Upper lobe of right lung (tissue), 1 donor: ENCODE measurements around the gene ARID3A. TPM values are rescaled to one million over a fixed set of nuclear protein-coding genes. Genes with fewer than 3 reads are reported as not detected.

ENCODE experiments used
- ATAC-seq: fragments of 200-7000 bp; cut with Tn5 transposase; one replicate; pipeline ENCODE4 v1.9.1; 2020; ENCODE audit warnings: mild to moderate bottlenecking, moderate library complexity
- DNase-seq: peaks from one replicate; pipeline ENCODE4 v3.0.0-alpha.2; 2020
- H3K27ac ChIP-seq: fragments of 200-600 bp; one replicate; pipeline ENCODE4 v1.8.0; 2022
- H3K27me3 ChIP-seq: fragments of 200-600 bp; one replicate; pipeline ENCODE4 v1.8.0; 2022; ENCODE audit warnings: mild to moderate bottlenecking
- H3K36me3 ChIP-seq: fragments of 200-600 bp; one replicate; pipeline ENCODE4 v1.8.0; 2022
- H3K4me1 ChIP-seq: fragments of 200-600 bp; one replicate; pipeline ENCODE4 v1.8.0; 2022
- H3K4me3 ChIP-seq: fragments of 200-600 bp; one replicate; pipeline ENCODE4 v1.8.0; 2022; ENCODE audit warnings: mild to moderate bottlenecking
- H3K9me3 ChIP-seq: fragments of 200-600 bp; one replicate; pipeline ENCODE4 v1.8.0; 2022
- CTCF ChIP-seq: fragments of 200-600 bp; IDR thresholded peaks from one replicate; pipeline ENCODE4 v1.8.0; 2022; ENCODE audit warnings: antibody characterized with exemption
- intact Hi-C: fragments of 100-400 bp; cut with DNase I; formaldehyde crosslinking; loops from one replicate; pipeline ENCODE4 v1.11.0; 2022
- total RNA-seq: library from RNA; stranded (reverse); fragmentation: NEBNext Ultra II Directional; extraction: Animal tissue kit (Norgen Biotek cat#: 25700); gene quantifications from one replicate; pipeline ENCODE4 v1.2.1, GENCODE V29; 2021
- donor health status: DM: no; HTN: yes; CAD: no; lungs with severe emphysema.

The ARID3A gene
- total RNA-seq, 1 donor from 2014 or later: 16.1 TPM

- TF ChIP-seq CTCF: no peak
- H3K36me3 ChIP-seq: peaks cover 3% of the 10 kb centered on the region
- peak; percentile 97 for DNase-seq
- no peaks in the 10 kb centered on the region for H3K27me3 ChIP-seq
- H3K4me3 ChIP-seq: no peak overlapping the region
- peak overlapping the region; percentile 56 for H3K27ac ChIP-seq
- H3K4me1 ChIP-seq: peaks cover 38% of the 10 kb centered on the region
- H3K9me3 ChIP-seq: no peaks in the 10 kb centered on the region
- ATAC-seq: peak; percentile 96
- intact Hi-C loops: no loop called here
Observed at GRCh38 chr19:934865-935479, 9.1 kb downstream of the ARID3A start.

- no peak for DNase-seq
- Histone ChIP-seq H3K27me3 (no peaks in the 10 kb centered on the region), H3K36me3 (no peaks in the 10 kb centered on the region), H3K9me3 (no peaks in the 10 kb centered on the region), H3K4me3 (no peak overlapping the region), H3K27ac (no peak overlapping the region), H3K4me1 (peaks cover 48% of the 10 kb centered on the region)
- ATAC-seq: no peak
- TF ChIP-seq CTCF: no peak
- intact Hi-C loops: no loop called here
Observed at GRCh38 chr19:936175-936546, 10.3 kb downstream of the ARID3A start.

- Histone ChIP-seq H3K27me3 (no peaks in the 10 kb centered on the region), H3K4me1 (peaks cover 57% of the 10 kb centered on the region), H3K9me3 (no peaks in the 10 kb centered on the region), H3K27ac (no peak overlapping the region), H3K4me3 (no peak overlapping the region), H3K36me3 (no peaks in the 10 kb centered on the region)
- ATAC-seq (no peak), DNase-seq (no peak)
- intact Hi-C loops: no loop called here
- no peak for TF ChIP-seq CTCF
Observed at GRCh38 chr19:937259-937694, 11.4 kb downstream of the ARID3A start.

- DNase-seq: no peak
- H3K4me3 ChIP-seq: no peak overlapping the region
- H3K4me1 ChIP-seq: peaks cover 46% of the 10 kb centered on the region
- intact Hi-C loops: no loop called here
- H3K27me3 ChIP-seq: no peaks in the 10 kb centered on the region
- no peaks in the 10 kb centered on the region for H3K9me3 ChIP-seq
- ATAC-seq: no peak
- no peak overlapping the region for H3K27ac ChIP-seq
- no peak for TF ChIP-seq CTCF
- H3K36me3 ChIP-seq: no peaks in the 10 kb centered on the region
Observed at GRCh38 chr19:938233-938923, 12.5 kb downstream of the ARID3A start.

GRCh38 chr19:939439-939838 lies 13.6 kb downstream of the ARID3A start:
- Histone ChIP-seq H3K27ac (no peak overlapping the region), H3K4me1 (peaks cover 36% of the 10 kb centered on the region), H3K27me3 (no peaks in the 10 kb centered on the region), H3K36me3 (no peaks in the 10 kb centered on the region), H3K9me3 (no peaks in the 10 kb centered on the region), H3K4me3 (no peak overlapping the region)
- ATAC-seq (no peak), DNase-seq (no peak)
- TF ChIP-seq CTCF: no peak
- intact Hi-C loops: no loop called here
